Rectal smooth muscle tissue (tissue), 1 donor: ENCODE results near the gene EIF5A.

Source experiments
- H3K27ac ChIP-seq: one replicate; pipeline ENCODE4 v1.7.0; 2013; ENCODE audit warnings: low read depth, low read length, inconsistent platforms
- H3K27me3 ChIP-seq: one replicate; pipeline ENCODE4 v1.7.0; 2013; ENCODE audit warnings: low read length; ENCODE audit not compliant: control insufficient read depth, insufficient read depth
- H3K36me3 ChIP-seq: one replicate; pipeline ENCODE4 v1.7.0; 2013; ENCODE audit warnings: low read length; ENCODE audit not compliant: control insufficient read depth, insufficient read depth
- H3K4me1 ChIP-seq: one replicate; pipeline ENCODE4 v1.7.0; 2013; ENCODE audit warnings: low read length; ENCODE audit not compliant: control insufficient read depth, insufficient read depth
- H3K4me3 ChIP-seq: one replicate; pipeline ENCODE4 v1.7.0; 2013; ENCODE audit warnings: low read length
- H3K9ac ChIP-seq: one replicate; pipeline ENCODE4 v1.7.0; 2013; ENCODE audit warnings: low read length

The EIF5A gene

DNA sequence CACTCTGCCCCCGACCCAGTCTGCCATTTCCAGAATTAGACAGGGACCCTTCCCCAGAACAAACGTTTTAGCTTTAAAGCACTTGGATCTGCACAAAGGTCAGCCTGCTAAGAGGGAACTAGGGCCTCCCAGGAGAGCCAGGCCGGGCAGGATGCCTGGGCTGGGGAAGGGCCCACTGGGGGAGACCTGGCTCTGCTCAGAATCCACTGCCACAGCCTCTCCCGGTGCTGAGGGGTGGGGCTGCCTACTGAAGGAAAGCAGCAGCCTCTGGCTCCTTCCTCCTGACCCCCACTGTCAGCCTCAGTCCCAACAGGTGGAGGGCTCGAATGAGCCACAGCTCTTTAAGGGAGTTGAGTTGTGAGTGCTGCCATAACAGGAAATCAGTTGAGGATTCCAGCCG is 14.7 kb upstream of the EIF5A start:
- Histone ChIP-seq H3K4me3 (no peak overlapping the region), H3K4me1 (peaks cover 31% of the 10 kb centered on the region), H3K9ac (no peak overlapping the region), H3K27ac (peak overlapping the region; percentile 26), H3K36me3 (peaks cover under 1% of the 10 kb centered on the region), H3K27me3 (peaks cover 6% of the 10 kb centered on the region)

DNA sequence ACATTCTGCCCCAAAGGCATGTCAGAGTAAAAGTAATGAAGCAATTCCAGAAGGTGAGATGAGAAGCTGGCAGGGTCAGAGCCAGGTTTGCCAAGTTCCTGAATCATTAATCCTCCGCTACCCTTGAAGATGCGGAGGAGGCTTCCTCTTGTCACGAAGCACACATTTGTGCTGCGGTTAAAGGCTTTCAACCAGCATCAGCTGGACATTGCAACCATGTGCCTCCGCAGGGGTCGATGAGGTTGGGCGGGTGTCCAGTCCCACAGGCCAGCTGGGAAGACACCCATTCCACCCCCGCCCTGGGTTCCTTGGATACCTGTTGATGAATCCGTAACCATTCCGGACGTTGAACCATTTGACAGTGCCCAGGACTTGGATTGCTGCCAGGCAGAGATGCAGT is 14.3 kb upstream of the EIF5A start:
- no peak overlapping the region for H3K4me3 ChIP-seq
- H3K4me1 ChIP-seq: peaks cover 31% of the 10 kb centered on the region
- no peak overlapping the region for H3K9ac ChIP-seq
- peaks cover 6% of the 10 kb centered on the region for H3K27me3 ChIP-seq
- no peak overlapping the region for H3K27ac ChIP-seq
- H3K36me3 ChIP-seq: no peaks in the 10 kb centered on the region

DNA sequence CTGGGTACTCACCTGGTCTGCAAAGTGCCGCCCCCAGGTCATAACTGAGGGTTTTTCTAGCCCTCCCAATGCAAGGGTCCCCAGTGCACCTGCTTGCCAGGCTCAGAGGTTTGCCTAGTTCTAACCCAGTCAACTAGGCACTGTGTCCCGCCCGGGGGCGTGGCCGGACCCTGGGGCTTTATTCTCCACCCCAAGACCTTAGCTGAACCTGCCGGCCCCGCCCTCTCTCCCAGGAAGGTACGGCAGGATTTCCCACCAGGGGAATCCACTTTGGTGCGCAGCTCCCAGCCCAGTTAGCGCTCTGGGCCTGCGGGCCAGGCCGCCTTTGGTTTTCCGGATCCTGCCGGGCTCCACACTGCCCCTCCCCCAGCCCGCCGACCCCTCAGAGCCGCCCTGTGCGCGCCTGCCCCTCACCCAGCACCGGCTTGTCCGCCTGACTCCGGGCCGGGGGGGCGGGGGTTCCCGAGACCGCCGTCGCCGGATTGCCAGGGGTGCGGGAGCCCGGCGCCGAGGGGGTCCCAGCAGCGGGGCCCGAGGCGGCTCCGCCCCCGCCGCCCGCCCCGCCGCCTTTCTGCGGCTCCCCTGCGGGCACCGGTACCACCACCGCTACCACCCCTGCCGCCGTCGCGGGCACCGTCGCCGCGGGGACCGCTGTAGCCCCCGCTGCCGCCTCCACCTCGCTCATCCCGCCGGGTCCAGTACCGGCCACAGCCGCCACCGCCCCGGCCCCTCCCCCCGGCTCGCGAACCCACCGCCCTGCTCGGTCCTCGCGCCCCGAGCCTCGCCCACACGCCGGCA is 13.4 kb upstream of the EIF5A start:
- peak overlapping the region; percentile 32 for H3K4me3 ChIP-seq
- H3K9ac ChIP-seq: no peak overlapping the region
- H3K27me3 ChIP-seq: peaks cover 6% of the 10 kb centered on the region
- H3K4me1 ChIP-seq: peaks cover 31% of the 10 kb centered on the region
- H3K27ac ChIP-seq: no peak overlapping the region
- no peaks in the 10 kb centered on the region for H3K36me3 ChIP-seq

DNA sequence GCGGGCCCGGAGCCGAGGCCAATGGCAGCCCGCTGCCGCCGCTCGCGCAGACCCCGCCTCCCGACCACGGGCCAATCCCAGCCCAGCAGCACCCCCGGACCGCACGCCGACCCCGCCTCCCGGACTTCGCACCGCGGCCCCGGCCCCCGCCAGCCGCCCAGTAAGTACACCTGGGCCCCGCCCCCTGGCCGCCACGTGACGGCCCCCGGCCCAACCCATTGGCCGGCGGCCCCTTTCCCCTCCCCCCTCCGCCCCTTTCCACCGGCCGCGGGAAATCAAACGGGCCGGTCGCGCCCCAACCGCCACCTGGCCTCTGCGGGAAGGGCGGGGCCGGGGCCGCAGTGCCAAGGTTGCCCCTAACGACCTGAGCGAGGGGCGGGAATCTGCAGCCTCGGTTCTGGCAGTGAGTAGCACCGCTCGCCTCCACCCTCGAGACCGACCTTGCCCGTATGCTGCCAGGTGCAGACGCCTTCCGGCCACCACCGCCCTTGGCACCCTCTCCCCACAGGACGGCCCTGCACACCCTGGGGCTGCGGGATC is 12.7 kb upstream of the EIF5A start, which contains the start of gene YBX2:
TSS of gene YBX2 (minus strand) at position 26 of the 540 bp plus-strand sequence. CDS start 139 bp downstream, outside the sequence.
- no peaks in the 10 kb centered on the region for H3K36me3 ChIP-seq
- H3K27me3 ChIP-seq: peaks cover 6% of the 10 kb centered on the region
- H3K27ac ChIP-seq: peak within 1 kb of the TSS; percentile 31
- H3K4me3 ChIP-seq: peak within 1 kb of the TSS; percentile 61
- peaks cover 31% of the 10 kb centered on the region for H3K4me1 ChIP-seq
- H3K9ac ChIP-seq: no peak within 1 kb of the TSS

DNA sequence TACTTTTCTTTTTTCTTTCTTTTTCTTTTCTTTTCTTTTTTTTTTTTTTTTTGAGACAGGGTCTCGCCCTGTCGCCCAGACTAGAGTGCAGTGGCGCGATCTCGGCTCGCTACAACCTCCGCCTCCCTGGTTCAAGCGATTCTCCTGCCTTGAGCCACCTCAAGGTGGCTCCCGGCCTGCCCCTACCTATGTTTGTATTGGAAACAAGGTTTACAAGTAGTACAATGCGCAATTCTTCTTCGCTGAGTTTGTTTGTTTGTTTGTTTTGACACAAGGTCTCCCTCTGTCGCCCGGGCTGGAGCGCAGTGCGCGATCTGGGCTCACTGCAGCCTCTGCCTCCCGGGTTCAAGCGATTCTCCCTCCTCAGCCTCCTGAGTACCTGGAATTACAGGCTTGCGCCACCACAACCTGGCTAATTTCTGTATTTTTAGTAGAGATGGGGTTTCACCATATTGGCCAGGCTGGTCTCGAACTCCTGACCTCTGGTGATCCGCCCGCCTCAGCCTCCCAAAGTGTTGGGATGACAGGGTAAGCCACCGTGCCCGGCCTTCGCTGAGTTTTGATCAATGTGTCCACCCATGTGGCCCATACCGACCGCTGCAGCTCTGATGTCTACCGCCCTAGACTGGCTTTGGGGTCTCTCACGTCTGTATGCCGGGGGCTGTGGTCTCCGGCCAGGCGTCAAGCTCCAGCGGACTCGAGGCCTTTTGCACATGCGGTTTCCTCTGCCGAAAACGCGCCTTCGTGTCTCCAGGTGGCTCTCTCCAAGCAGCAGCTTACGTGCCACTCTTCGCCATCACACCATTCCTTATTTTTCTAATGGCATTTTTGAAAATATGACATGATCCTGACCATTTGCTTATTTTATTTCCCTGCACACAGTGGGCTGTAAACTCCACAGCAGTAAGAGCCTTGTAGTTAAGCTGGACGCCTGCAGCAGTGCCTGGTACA is 11.9 kb upstream of the EIF5A start:
- Histone ChIP-seq H3K9ac (no peak overlapping the region), H3K27me3 (peaks cover 6% of the 10 kb centered on the region), H3K27ac (peak overlapping the region; percentile 53), H3K4me1 (peaks cover 31% of the 10 kb centered on the region), H3K36me3 (no peaks in the 10 kb centered on the region), H3K4me3 (peak overlapping the region; percentile 61)

DNA sequence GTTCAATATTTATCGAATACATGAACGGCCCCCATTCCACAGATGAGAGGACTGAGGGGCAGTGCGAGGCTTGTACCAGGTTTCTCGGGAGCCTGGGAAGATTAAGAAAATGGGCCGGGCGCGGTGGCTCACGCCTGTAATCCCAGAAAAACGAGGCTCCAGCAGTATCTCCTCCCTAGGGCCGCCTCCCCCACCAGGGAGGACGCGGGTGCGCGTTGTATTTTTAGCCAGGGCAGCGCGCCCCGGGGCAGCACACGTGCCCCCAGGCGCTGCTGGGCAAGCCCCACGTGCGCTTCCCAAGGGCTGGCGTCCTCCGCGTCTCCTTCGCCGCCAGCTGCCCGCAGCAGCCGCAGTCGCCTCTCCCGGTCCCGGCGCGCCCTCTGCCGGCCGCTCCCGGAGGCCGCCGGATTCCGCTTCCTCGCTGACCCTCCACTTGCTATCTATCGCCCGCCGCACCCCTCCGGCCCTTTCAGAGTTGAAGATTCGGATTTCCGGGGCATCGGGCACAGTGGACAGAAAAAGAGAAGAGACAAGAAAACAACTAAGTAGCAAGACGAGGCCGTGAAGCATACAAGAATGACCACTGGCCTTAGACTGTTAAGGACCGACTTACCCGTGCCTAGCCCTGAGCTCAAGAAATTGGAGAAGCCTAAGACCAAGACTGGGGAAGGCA is 11.1 kb upstream of the EIF5A start:
- Histone ChIP-seq H3K36me3 (no peaks in the 10 kb centered on the region), H3K27ac (peak overlapping the region; percentile 53), H3K27me3 (peaks cover 4% of the 10 kb centered on the region), H3K4me1 (peaks cover 31% of the 10 kb centered on the region), H3K4me3 (peak overlapping the region; percentile 39), H3K9ac (peak overlapping the region; percentile 10)

DNA sequence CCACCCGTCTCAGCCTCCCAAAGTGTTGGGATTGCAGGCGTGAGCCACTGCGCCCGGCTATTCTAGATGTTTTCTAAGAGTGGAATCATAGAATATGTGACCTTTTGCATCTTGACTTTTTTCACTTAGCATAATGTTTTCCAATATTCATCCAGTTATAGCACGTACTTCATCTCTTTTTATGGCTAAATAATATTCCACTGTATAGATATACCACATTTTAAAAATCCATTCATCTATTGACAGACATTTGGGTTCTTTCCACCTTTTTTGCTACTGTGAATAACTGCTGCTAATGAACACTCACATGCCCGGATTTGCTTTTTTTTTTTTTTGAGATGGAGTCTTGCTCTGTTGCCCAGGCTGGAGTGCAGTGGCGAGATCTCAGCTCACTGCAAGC is 3.2 kb upstream of the EIF5A start:
- Histone ChIP-seq H3K4me3 (no peak overlapping the region), H3K27me3 (no peaks in the 10 kb centered on the region), H3K4me1 (peaks cover 6% of the 10 kb centered on the region), H3K27ac (no peak overlapping the region), H3K9ac (no peak overlapping the region), H3K36me3 (no peaks in the 10 kb centered on the region)

DNA sequence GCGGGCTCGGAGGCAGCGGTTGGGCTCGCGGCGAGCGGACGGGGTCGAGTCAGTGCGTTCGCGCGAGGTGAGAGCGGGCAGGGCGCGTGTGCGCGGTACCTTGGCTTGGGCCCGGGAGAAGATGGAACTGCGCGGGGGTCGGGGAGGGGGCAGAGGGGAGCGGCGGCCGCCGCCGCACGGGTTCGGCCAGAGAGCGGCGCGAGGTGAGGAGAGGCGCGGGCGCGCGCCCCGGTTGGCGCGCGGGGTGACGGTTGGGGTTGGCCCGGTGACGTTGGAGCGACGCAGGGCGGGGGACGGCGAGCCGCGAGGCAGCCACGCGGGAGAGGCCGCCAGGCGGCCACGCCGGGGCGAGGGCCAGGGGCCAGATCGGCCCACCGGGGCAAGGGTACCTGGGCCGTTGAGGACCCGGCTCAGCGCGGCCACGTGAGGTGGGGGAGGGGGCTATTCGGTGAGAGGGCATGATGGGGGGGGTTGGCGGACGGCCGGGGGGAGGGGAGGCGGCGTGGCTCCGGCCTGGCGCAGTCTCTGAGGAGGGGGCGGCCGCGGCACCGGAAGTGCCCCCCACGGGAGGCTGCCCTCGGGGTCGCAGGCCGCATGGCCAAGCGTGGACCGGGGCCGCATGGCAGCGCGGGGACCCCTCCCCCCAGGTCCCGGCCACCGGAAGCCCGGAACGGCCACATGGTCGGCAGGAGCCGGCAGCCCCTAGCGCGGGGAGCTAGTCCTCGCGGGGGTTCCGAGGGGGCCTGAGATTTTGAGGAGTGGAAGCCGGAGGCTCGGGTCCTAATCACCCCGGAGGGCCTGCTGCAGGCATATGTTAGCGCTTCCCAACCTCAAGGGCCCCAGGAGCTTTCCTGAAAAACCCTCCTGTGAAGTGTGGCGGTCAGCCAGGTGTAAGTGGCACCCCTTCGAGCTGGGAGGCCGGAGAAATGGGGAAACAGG is 527 bp downstream of the EIF5A start:
- H3K9ac ChIP-seq: peak overlapping the region; percentile 71
- peaks cover 11% of the 10 kb centered on the region for H3K4me1 ChIP-seq
- peaks cover 26% of the 10 kb centered on the region for H3K36me3 ChIP-seq
- H3K27me3 ChIP-seq: no peaks in the 10 kb centered on the region
- peak overlapping the region; percentile 97 for H3K27ac ChIP-seq
- peak overlapping the region; percentile 77 for H3K4me3 ChIP-seq

DNA sequence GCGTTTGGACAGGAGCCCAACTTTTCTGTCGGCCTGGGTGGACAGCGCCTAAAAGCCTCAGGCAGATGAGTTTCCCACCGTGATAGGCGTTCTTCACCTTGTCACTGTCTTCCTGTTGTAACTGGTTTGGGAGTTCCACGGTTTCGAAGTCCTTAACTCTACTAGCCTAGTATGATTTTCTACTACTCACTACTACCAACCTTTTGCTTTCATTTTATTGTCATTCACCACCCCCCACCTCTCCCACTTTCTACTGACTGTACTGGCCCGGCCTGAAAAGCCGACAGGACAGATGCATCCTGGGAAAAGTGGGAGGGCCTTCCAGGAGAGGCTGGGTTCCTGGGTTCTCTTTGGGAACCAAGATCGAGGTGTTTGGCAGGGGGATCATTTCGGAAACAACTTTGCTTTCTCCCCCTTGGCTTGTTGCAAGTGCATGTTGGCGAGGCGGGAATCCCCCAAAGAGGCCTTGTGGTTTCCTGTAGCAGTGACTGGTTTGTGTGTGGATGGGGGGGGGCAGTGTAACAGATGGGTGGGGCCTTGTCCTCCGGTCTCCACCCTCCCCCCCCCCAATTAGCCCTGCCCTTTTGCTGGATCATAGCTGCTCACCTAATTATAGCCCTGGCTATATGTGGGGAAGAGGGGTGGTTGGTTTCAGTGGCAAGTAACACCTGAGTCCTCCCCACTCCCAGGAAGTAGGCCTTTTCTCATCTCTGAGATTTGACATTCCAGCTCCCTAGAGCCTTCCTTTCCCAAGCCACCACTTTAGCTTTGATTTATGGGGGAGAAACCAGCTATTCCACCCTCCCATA is 1.4 kb downstream of the EIF5A start:
- H3K4me1 ChIP-seq: peaks cover 11% of the 10 kb centered on the region
- H3K9ac ChIP-seq: peak overlapping the region; percentile 34
- peaks cover 32% of the 10 kb centered on the region for H3K36me3 ChIP-seq
- peak overlapping the region; percentile 77 for H3K4me3 ChIP-seq
- peak overlapping the region; percentile 97 for H3K27ac ChIP-seq
- H3K27me3 ChIP-seq: no peaks in the 10 kb centered on the region

DNA sequence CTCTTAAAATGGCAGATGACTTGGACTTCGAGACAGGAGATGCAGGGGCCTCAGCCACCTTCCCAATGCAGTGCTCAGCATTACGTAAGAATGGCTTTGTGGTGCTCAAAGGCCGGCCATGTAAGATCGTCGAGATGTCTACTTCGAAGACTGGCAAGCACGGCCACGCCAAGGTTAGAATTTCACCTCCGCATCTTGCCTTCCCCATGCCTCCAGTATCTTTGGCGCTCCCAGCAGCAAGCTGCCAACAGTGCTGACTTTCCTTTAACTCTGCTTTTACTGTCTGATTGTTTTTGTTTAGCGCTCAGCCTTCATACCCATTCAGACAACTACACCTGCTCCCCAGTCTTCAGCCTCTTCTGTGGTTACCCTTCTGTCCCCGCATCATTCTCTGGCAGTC is 2.2 kb downstream of the EIF5A start:
- H3K9ac ChIP-seq: no peak overlapping the region
- H3K27me3 ChIP-seq: no peaks in the 10 kb centered on the region
- H3K4me1 ChIP-seq: peaks cover 19% of the 10 kb centered on the region
- H3K4me3 ChIP-seq: no peak overlapping the region
- peaks cover 32% of the 10 kb centered on the region for H3K36me3 ChIP-seq
- no peak overlapping the region for H3K27ac ChIP-seq
